Measurements from ENCODE around the gene MET. TPM values are rescaled to one million over a fixed set of nuclear protein-coding genes. Genes with fewer than 3 reads are reported as not detected.
"Not testable (repeated sequence)": the region's sequence is repeated elsewhere in the genome, so short reads cannot be mapped to it uniquely, and the experiment has no call there.

The MET gene
- polyA plus RNA-seq, 10 donors: 8.5 to 17.2 (median 12.3) TPM

DNA sequence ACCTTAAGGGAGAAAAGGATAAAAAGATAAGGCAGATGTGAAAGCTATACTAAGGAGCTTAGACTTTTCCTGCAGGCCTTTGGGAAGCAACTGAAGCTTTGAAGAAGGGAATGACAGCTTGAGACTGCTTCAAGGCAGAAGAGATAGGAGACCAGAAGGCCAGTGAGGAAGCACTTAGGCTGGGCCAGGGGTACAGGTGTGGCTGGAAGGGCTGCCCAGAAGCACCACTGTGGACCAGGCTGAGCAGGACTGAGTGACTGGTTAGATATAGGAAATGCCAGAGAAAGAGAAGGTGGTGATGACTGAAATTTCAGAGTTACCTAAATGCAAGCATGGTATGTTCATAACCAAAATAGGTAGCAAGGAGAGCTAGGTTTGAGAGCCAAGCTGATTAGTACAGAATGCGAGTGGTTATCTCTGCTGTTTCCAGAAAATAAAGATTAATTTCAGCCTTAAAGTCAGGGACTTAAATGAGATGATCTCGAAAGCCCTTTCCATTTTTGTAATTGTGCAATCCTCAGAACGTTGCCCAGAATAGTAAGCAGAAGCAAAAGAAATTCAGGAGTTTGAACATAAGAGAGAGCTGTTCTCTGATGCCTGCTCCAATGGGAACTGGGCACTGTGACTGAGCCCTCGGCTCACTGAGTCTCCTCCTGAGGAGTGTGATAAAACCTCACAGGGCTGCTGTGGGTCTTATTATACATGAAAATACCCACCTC lies 54.9 kb downstream of the MET start:
- no peak for DNase-seq

DNA sequence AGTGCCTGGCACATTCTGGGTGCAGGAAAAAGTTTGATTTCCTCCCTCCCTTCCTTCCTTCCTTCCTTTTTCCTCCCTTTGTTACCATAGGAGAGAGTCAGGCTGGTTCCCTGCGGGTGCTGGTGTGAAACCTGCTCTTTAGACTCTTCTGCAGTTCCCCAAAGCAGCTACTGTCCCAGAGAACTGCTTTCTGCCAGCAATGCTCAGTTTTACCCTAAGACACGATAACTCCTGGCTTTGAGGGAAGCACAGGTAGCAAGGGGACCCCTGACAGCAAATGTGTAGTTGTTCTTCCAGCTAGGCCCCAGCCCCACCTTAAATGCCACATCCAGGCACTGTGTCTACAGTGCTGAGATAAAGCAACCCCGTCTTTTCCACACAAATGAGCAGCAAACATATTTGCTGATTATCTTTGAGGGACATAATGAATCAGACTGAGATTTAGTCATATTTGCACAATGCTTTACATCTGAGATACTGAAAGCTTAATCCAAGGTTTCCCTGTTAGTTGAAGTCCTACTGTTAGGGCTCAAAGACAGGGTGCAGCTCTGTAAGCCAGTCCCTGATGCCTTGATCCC lies 55.5 kb downstream of the MET start:
- DNase-seq: no peak

DNA sequence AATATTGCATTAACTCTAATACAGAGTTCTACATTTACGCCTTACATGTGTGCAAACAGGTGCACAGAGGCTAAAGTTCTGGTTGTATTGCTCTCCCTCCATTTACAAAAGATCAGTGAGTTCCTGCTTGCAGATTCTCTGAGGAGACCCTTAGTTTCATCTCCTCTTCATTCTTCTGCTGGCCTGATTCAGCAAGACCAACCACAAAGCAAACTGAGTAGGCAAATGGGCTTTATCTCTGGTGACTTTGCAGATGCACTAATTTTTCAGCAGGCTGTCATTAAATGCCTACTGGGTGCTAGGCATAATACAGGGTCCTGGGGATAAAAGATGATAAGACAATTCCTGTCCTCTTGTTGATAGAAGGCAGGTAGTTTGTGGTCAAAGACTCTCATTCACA lies 56.4 kb downstream of the MET start:
- DNase-seq: no peak

DNA sequence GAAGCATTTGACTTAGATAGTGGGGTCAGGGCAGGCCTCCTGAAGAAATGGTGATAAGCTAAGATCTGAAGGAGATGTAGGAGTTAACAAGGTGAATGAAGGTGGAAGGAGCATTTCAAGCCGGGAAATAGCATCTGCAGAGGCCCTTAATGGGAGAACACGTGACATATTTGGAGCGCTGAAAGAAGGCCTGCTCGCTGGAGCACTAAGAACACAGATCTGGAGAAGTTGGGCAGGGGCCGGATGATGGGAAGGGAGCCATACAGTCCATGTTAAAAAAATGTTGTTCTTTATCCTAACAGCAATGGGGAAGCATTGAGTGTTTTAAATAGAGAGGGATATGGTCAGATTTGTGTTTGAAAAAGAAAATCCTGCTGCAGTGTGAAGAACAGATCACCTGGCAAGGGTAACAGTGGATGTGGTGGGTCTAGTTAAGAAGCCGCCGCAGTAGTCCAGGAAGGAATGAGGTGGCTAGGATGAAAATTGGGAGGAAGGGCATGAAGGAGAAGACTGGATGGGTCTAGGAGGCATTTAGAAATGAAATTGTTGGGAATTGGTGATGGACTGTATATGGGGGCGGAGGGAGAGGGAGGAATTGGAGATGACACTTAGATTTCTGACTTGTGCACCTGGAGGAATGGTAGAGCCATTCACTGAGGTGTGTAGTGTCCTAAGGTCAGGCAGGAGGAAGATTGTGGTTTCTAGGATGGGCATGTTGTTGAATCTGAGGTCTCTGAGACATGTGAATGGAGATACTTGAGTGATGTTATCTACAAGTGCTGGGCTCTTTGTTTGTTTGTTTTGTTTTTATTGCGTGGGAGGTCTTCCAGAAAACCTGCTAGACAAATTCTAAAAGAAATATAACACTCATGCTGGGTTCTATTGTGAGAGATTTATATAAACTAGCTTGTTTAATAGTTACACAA lies 58.4 kb downstream of the MET start:
- DNase-seq: no peak

DNA sequence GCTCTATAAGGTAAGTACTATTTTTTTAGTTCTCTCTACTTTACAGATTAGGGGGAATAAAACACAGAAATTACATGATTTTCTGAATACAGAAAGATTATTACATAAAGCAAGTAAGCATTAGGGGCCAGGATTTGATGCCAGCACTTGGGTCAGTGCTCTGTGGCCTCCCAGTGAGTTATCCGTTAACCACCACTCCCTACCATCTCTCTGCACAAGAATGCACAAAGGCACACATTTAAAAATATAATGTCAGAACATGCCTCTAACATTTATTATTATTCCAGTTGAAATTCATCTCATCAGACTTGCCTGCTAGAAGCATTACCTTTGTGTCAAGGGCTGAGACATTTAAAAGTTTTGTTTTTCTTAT lies 59.0 kb downstream of the MET start:
- no peak for DNase-seq

DNA sequence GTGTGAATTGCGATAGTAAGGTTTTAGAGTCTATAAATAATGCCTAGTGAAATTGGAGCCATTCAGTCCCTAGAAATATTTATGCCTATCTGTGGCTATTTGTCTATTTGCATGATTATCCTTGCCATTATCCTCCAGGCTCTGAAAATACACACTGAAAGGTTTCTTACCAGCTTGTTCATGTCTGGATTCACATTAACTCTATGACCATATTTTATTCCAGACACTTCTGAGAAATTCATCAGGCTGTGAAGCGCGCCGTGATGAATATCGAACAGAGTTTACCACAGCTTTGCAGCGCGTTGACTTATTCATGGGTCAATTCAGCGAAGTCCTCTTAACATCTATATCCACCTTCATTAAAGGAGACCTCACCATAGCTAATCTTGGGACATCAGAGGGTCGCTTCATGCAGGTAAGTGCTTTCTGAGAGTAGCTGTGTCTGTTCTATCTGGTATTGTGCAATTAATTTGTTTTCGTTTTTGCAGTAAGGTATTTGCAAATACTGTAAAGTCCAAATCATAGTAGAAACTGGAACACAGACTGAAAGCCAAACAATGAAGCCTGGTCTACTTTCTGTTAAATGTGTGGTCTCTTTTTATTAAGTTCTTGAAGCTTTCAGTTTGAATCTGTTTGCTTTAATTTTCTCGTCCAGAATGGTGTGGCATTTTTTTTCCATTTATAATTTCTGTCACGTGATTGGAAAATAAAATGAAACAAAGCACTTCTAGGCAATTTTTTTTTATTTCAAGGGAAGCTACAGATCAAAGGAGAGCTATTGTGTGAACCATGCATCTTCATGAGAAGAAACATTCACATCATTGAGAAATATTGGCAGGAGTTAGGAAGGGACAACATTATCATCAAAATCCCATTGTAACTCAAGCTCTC lies 59.7 kb downstream of the MET start:
- DNase-seq: no peak

DNA sequence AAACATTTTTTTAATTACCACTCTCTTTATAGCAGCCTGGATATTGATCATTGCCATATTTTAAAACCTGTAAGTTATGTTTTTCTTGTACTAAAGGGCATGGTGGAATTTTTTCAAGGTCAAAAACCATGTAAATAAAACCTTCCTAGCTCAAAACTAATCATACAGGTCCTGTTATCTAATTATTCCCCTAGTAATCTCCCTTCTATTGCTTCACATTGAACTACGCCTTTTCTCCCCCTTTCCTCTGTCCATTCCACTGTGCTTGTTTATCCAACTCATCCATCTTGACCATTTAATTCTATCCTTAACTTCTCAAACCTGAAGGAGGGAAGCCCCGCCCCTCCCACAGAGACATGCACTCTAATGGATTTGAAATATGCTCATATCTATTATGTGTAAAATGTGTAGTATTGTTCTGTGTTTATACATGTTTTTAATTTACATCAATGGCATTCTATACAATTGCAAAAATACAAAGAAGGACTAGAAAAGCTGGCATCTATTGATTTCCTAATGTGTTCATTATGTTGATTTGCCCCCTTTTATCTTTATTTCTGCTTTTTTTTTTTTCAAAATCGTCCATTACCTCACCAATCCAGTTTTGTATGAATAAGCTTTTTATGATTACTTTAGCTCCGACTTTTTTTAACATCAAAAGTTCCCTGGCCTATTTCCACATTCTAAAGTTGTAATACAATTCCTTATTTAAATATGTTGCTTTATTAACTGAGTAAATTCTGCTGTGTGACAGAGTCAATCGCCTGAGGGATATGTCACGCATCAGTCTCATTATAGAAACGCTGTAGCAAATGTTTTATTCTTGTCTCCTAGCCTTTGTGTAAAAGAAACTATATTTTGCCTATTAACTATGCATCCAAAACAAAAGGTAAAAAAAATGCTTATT lies 61.0 kb downstream of the MET start:
- no peak for DNase-seq

DNA sequence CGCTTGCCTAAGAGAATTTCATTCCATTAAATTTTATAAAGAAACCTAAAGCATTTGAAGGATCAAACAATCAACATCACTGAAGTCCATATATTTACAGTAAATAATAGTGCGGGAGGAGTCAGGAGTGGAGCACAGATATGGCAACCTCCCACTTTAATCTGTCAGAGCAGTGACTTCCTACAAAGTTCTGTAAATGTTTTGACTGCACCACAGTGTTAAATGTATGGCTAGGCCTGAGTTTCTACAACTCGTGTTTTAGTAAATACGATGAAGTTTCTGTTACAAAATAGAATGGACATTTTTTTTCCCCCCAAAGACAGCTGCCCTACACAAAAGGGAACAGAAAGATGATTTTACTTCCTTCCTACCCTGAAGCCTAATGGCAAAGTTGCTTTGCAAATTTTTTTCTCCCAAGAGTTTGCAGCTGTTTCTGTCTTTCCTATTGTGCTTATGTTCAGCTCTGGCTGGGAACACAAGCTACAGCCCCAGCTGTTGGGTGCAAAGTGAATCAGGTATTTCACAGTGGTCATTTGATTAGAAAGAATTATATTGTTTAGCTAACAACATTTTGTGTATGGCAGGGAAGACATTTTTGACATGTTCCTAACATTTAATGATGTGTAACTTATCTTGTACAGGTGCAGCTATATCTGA lies 62.1 kb downstream of the MET start:
- peak; percentile 49 to 78 (median 61) for DNase-seq

DNA sequence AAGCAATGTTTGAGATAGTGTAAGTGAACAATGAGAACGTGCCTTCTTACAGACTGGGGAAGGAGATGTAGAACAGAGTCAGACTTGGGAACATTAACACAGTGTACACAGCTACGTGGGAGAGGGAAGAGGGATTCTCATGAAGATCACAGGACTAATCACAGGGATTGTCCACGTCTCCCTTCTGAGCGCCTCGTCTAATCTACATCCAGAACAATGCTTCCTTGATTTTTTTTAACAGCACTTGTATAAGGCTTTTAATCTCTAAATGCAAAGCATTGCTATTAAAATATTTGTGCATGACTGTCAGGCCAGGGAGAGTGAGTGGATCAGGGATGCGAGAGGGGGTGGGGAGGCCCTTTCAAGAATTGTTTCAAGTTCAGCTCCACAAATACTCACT lies 62.7 kb downstream of the MET start:
- DNase-seq: peak in 1 of 3 donors; percentile 28

DNA sequence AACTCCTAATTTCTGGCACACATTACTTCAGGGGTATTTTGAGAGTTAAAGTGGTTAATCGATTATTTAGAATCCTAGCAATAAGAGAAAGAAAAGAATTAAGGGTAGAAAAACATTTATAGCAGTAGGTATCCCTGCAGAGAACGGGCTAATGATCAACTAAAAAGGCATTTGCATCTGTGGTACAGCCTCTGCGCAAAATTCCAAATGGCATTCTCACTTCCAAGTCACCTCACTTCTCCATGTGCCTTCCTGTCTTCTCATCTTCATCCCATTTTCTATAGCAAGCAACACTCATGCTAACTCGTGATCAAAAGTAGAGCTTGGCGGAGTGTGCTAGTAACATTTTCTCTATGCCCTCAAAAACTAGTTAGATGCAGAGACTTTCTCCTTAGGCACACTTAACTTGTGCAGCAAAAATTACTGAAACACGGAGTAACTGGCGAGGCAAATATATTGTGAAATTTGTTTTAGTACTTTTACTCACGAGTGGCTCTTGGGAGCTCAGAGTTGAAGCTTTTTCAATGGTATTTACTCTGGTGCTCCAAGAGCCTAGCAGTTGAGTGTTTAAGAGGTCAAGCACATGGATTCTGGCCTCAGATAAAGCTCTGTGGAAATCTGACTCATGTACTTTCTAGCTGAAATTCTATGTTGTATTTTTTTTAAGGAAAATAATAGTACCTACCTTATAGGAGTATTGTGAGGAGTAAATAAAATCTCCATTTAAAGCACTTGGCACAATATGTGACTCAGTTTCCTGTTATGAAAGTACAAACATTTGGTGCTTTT lies 65.1 kb downstream of the MET start:
- no peak for DNase-seq

DNA sequence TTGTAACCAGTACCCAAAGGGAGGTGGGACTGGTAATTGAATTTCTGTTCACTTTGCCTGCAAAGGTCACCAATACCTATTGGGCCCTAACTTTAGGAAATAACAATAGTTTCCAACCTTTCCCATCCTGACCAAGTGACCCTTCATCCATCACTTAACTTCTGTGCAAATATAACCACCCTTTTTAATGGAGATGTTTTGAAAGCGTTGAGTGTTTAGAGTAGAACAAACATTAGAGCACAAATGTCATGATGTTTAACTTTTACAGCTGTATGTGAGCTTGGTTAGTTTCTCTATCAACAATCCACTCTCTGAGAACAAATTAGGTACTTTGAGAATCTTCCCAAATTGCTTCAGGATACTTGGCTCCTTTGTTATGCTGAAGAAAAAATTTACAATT lies 66.4 kb downstream of the MET start:
- no peak for DNase-seq

DNA sequence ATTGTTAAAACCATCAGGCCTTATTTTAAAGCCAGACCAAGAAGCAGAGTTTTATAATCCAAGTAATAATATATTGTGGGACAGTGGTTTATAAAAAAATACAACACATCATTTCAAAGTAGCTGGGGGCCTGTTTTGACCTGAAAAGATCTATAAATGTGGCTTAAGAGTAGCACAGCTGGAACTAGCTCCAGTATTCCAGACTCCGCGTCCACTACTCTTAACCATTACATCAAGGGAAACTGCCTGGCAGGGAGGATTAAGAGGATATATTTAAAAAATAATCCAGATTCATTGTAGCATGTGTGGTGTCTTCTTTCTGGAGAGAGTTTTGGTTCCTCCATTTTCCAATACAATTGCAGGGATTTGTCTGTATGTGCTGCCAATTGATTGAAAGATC lies 67.3 kb downstream of the MET start:
- peak in 1 of 3 donors; percentile 30 for DNase-seq

DNA sequence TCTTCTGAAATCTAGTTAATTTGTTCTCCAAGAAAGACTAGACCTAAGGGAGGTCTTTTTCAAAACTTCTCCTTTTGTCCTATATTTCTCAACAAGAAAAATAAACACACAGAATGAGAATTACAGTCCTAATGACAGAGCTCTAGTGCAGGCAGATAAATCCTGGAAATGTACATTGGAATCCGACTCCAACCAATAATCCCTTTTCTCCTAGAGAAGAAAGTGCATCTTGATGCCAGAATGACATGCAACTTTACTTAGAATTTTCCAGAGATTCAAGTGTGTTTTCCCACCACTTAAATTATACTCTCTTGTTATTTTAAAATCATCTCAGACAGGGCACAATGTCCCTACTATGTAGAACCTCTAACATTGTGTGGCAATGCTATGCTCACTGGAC lies 68.2 kb downstream of the MET start:
- peak in 1 of 3 donors; percentile 40 for DNase-seq

DNA sequence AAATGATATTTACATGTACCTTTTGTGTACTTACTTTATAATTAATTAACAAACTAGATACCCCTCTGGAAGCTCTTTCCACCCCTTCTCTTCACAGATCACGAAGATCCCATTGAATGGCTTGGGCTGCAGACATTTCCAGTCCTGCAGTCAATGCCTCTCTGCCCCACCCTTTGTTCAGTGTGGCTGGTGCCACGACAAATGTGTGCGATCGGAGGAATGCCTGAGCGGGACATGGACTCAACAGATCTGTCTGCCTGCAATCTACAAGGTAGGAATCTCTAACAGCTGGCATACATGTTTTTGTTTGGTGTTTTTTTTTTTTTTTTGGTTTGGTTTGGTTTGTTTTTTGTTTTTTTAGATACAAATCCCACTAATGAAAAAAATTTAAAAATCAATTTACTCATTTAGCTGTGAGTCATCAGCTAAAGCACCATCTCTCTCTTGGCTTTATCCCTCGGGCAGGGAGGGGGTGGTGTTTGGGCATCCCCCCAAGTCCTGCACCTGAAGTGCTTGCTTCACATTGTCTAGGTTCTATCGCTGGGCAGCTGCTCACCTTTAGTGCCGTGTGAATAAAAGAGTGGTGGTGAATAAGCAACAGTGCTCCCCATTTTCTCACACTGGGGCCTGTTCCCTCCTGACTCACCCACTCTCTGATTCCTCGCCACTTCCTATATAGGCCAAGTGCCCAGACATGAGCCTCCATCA lies 68.9 kb downstream of the MET start:
- DNase-seq: no peak

DNA sequence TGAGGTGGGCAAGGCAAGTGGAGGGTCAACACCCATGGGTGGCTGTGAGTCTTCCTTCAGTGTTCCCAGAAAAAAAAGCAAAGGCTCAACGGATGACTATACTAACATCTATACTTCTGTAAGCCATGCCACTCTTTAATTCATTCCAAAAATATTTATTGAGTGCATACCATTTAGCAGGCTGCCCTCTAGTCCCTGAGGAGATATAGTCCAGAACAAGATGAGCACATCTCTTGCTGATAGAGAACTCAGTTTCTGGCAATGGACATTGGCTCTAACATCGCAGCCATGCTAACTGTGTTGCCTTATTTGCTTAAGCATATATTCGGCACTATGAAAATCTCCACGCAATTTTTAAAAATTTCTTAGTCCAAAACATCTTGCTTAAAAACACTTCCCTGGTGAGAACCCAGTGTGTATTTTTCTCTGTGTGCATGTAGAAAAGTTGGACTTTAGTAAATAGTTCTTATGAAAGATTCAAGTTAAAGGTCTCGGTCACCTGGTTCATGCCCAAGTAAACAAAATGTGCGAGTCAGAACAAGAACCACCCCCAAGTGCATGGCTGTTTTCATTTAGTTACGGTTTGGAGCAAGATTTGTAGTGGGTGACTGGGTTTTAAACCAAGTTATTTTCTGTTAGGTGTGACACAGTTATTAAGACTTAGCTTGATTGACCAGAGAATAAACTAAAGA lies 69.8 kb downstream of the MET start:
- DNase-seq: no peak

DNA sequence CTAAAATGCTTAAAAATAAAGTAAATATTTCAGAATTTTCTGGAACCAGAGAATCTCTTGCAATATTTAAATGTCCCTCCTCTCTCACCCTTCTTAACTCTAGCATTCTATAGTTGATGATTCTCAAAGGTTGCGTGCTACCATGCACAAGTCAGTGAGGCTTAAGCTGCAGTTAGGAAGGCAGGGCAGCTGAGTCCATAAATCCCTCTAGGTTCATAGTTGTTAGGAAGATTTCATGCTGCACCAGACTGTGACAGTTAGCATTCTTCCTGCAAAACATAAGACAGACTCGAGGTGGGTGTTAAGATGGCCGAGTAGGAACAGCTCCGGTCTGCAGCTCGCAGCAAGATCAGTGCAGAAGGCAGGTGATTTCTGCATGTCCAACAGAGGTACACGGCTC lies 70.6 kb downstream of the MET start:
- DNase-seq: no peak

DNA sequence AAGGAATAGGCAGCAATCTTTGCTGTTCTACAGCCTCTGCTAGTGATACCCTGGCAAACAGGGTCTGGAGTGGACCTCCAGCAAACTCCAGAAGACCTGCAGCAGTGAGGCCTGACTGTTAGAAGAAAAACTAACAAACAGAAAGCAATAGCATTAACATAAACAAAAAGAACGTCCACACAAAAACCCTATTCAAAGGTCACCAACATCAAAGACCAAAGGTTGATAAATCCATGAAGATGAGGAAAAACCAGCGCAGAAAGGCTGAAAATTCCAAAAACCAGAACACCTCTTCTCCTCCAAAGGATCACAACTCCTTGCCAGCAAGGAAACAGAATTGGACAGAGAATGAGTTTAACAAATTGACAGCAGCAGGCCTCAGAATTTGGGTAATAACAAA lies 71.8 kb downstream of the MET start:
- not testable (repeated sequence) for DNase-seq

DNA sequence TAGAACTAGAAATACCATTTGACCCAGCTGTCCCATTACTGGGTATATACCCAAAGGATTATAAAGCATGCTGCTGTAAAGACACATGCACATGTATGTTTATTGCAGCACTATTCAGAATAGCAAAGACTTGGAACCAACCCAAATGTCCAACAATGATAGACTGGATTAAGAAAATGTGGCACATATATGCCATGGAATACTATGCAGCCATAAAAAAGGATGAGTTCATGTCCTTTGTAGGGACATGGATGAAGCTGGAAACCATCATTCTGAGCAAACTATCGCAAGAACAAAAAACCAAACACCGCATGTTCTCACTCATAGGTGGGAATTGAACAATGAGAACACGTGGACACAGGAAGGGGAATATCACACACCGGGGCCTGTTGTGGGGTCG lies 74.4 kb downstream of the MET start:
- not testable (repeated sequence) for DNase-seq

All from muscle of back (tissue), 11 donors.